PC-3 (cell line): ENCODE measurements around the gene GAB1.
"Not testable (repeated sequence)": the region's sequence is repeated elsewhere in the genome, so short reads cannot be mapped to it uniquely, and the experiment has no call there.

ENCODE experiments used
- CTCF ChIP-seq: fragments of 300-600 bp; sonication (generic); conservative IDR thresholded peaks from 2 replicates; pipeline ENCODE4 v1.5.1; 2017; ENCODE audit warnings: antibody characterized with exemption, low read depth, mild to moderate bottlenecking, low read length
- EZH2 ChIP-seq: fragments of 300-600 bp; sonication (generic); IDR thresholded peaks from one replicate; pipeline ENCODE4 v1.6.1; 2017; ENCODE audit warnings: antibody characterized with exemption, mild to moderate bottlenecking, low read length; ENCODE audit not compliant: unreplicated experiment
- EZH2phosphoT487 ChIP-seq: fragments of 300-600 bp; sonication (generic); IDR thresholded peaks from 2 replicates; pipeline ENCODE4 v1.6.1; 2018; ENCODE audit warnings: mild to moderate bottlenecking, antibody characterized with exemption, low read length, borderline replicate concordance

- not testable (repeated sequence) for TF ChIP-seq CTCF, EZH2, EZH2phosphoT487
These were observed 13.3 kb downstream of the GAB1 start for GRCh38 chr4:143349858-143350527.
